Caco-2 (cell line): ENCODE data around the gene ABHD12. TPM values are rescaled to one million over a fixed set of nuclear protein-coding genes. Genes with fewer than 3 reads are reported as not detected.

ENCODE experiments used
- BruUV-seq: library from RNA; stranded (reverse); fragments of 400-500 nt; replicated peaks from 2 replicates; lab custom pipeline; 2021; lab: Mats Ljungman, UMichigan
- CTCF ChIA-PET: fragments of 300-600 bp; sonication (Branson Sonifier 250); formaldehyde crosslinking; loops from one replicate; lab custom pipeline; 2022; ENCODE audit warnings: antibody characterized with exemption; lab: Charles Lee
- POLR2A ChIA-PET: fragments of 300-600 bp; sonication (Branson Sonifier 250); formaldehyde crosslinking; loops from one replicate; lab custom pipeline; 2022; ENCODE audit warnings: antibody characterized with exemption; lab: Charles Lee
- DNase-seq, 2 experiments: peaks; one replicate each; pipeline versions ENCODE4 v3.0.0 to v3.0.0-alpha.2; 2020 to 2022
- H3K27me3 ChIP-seq: replicated peaks from 2 replicates; pipeline ENCODE4 v1.6.0; 2011; ENCODE audit warnings: low read length; ENCODE audit not compliant: control insufficient read depth, insufficient read depth
- H3K36me3 ChIP-seq: 2 replicates; pipeline ENCODE4 v1.5.1; 2011; ENCODE audit warnings: low read length; ENCODE audit not compliant: control insufficient read depth, insufficient read depth
- H3K4me1 ChIP-seq: fragments of 250-450 bp; sonication (Bioruptor Pico); 2 replicates; pipeline ENCODE4 v1.5.1; 2020; ENCODE audit warnings: mild to moderate bottlenecking
- H3K4me3 ChIP-seq: 2 replicates; pipeline ENCODE4 v1.5.1; 2011; ENCODE audit warnings: low read depth, mild to moderate bottlenecking, control low read depth, low read length
- H3K9me3 ChIP-seq: fragments of 250-450 bp; sonication (Bioruptor Pico); 2 replicates; pipeline ENCODE4 v1.5.1; 2020; ENCODE audit warnings: mild to moderate bottlenecking, moderate library complexity
- H3K27ac Mint-ChIP-seq: one replicate; pipeline ENCODE4 v1.8.0; 2022; ENCODE audit warnings: mixed read lengths; ENCODE audit not compliant: unreplicated experiment
- H3K27me3 Mint-ChIP-seq: one replicate; pipeline ENCODE4 v1.8.0; 2022; ENCODE audit warnings: mixed read lengths; ENCODE audit not compliant: insufficient read depth, unreplicated experiment
- H3K36me3 Mint-ChIP-seq: one replicate; pipeline ENCODE4 v1.8.0; 2022; ENCODE audit warnings: mild to moderate bottlenecking, mixed read lengths; ENCODE audit not compliant: insufficient read depth, unreplicated experiment
- H3K4me1 Mint-ChIP-seq: one replicate; pipeline ENCODE4 v1.8.0; 2022; ENCODE audit warnings: low read depth, mixed read lengths; ENCODE audit not compliant: unreplicated experiment
- H3K4me3 Mint-ChIP-seq: one replicate; pipeline ENCODE4 v1.8.0; 2022; ENCODE audit warnings: mild to moderate bottlenecking, moderate library complexity, mixed read lengths; ENCODE audit not compliant: unreplicated experiment
- H3K9me3 Mint-ChIP-seq: one replicate; pipeline ENCODE4 v1.8.0; 2022; ENCODE audit warnings: mixed read lengths; ENCODE audit not compliant: unreplicated experiment
- CTCF ChIP-seq, 2 experiments: fragments of 200-600 bp in 1 of 2; IDR thresholded peaks; 1 replicate in 1 of 2; 2 replicates in 1 of 2; pipeline versions ENCODE4 v1.5.1 to v1.8.0; 2011 to 2022; ENCODE audit warnings: antibody characterized with exemption in 1 of 2, control low read depth in 1 of 2, inconsistent platforms in 1 of 2, low read depth in 1 of 2, low read length in 1 of 2, mild to moderate bottlenecking in 1 of 2, moderate library complexity in 1 of 2; ENCODE audit not compliant: insufficient read depth in 1 of 2, severe bottlenecking in 1 of 2, unreplicated experiment in 1 of 2
- intact Hi-C: fragments of 100-400 bp; cut with micrococcal nuclease; formaldehyde crosslinking; loops from one replicate; pipeline ENCODE4 v1.10.0; 2022; ENCODE audit not compliant: unreplicated experiment
- total RNA-seq: library from RNA; stranded (reverse); gene quantifications from 2 replicates; pipeline ENCODE4 v1.2.3, GENCODE V29; 2022

The ABHD12 gene
- total RNA-seq, 1 experiment from 2014 or later = 104 TPM

GRCh38 chr20:25345721-25346120 lies 44.9 kb downstream of the ABHD12 start:
- DNase-seq = no peak
- Histone ChIP-seq H3K4me3 (no peak overlapping the region), H3K36me3 (no peaks in the 10 kb centered on the region), H3K4me1 (peaks cover 30% of the 10 kb centered on the region), H3K27me3 (no peaks in the 10 kb centered on the region), H3K9me3 (no peaks in the 10 kb centered on the region)
- ChIA-PET CTCF (no interaction called here), POLR2A (no interaction called here)
- no TSS peak for BruUV-seq
- Mint-ChIP-seq H3K4me3 (no peak overlapping the region), H3K27ac (no peak overlapping the region), H3K36me3 (peaks cover 7% of the 10 kb centered on the region), H3K27me3 (no peaks in the 10 kb centered on the region), H3K9me3 (peaks cover 13% of the 10 kb centered on the region), H3K4me1 (peaks cover 25% of the 10 kb centered on the region)
- TF ChIP-seq CTCF (IDR thresholded peaks at IDR 0.05; ENCODE audit: insufficient read depth in 1 of 2, low read depth in 1 of 2, low read length in 1 of 2, severe bottlenecking in 1 of 2, unreplicated experiment in 1 of 2) = no peak
- intact Hi-C loops = no loop called here

DNA sequence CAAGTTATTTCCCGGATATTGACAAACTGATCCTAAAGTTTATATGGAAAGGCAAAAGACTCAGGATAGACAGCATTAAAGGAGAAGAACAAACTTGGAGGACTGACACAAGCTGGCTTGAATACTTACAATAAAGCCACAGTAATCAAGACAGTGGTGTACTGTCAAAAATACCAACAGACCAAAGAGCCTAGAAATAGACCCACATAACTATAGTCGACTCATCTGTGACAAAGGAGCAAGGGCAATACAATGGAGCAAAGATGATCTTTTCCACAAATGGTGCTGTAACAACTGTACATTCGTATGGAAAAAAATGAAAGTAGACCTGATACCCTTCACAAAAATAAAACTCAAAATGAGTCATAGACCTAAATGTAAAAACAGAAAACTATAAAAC lies 46.0 kb downstream of the ABHD12 start:
- H3K9me3 ChIP-seq = no peaks in the 10 kb centered on the region
- Mint-ChIP-seq H3K27ac (no peak overlapping the region), H3K4me3 (no peak overlapping the region), H3K36me3 (peaks cover 7% of the 10 kb centered on the region), H3K27me3 (no peaks in the 10 kb centered on the region), H3K9me3 (peaks cover 13% of the 10 kb centered on the region), H3K4me1 (peaks cover 35% of the 10 kb centered on the region)
- no peak for DNase-seq
- no peaks in the 10 kb centered on the region for H3K27me3 ChIP-seq
- H3K4me3 ChIP-seq = no peak overlapping the region
- H3K4me1 ChIP-seq = peaks cover 39% of the 10 kb centered on the region
- TF ChIP-seq CTCF (IDR thresholded peaks at IDR 0.05; ENCODE audit: insufficient read depth in 1 of 2, low read depth in 1 of 2, low read length in 1 of 2, severe bottlenecking in 1 of 2, unreplicated experiment in 1 of 2) = no peak
- intact Hi-C loops = no loop called here
- POLR2A ChIA-PET = no interaction called here
- CTCF ChIA-PET = no interaction called here
- H3K36me3 ChIP-seq = no peaks in the 10 kb centered on the region
- no TSS peak for BruUV-seq

DNA sequence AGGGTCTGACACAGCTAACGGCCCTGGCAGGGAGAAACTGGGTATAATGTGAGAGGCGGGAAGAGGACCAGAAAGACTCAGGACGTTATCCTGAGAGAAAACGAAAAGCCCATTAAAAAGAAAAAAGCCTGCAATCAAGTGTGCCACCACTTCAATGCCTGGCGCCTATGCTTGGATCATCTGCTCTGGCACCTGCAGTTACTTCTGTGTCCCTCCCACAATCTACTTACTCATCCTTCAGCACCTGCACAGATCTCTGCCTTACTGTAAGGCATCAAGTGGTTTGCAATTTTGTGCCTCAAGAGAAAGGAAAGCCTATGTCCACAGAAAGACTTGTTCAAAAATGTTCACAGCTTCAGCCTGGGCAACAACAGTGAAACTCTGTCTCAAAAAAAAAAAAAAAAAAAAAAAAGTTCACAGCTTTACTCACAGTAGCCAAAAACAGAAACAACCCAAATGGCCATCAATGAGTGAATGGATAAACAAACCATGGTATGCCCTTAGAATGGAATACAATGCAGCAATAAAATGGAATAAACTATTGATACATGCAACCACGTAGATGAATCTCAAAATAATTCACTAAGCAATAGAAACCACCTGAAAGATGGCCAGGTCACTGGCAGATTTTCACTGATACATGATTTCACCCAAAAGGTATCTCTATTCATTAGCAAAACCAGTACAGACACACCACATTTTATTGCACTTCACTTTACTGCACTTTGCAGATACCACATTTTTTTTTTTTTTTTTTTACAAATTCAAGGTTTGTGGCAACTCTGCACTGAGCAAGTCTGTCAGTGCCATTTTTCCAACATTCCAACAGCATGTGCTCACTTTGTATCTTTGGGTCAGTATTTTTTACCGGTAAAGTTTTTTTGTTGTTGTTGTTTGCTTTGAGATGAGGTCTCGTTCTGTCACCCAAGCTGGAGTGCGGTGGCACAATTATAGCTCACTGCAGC lies 48.6 kb downstream of the ABHD12 start:
- no peak overlapping the region for H3K4me3 Mint-ChIP-seq
- Histone ChIP-seq H3K36me3 (no peaks in the 10 kb centered on the region), H3K27me3 (no peaks in the 10 kb centered on the region), H3K4me3 (no peak overlapping the region), H3K4me1 (peaks cover 56% of the 10 kb centered on the region), H3K9me3 (no peaks in the 10 kb centered on the region)
- intact Hi-C loops = no loop called here
- H3K4me1 Mint-ChIP-seq = peaks cover 53% of the 10 kb centered on the region
- BruUV-seq = no TSS peak
- H3K36me3 Mint-ChIP-seq = peaks cover 7% of the 10 kb centered on the region
- no peak for DNase-seq
- peaks cover 13% of the 10 kb centered on the region for H3K9me3 Mint-ChIP-seq
- ChIA-PET POLR2A (interaction anchor here (1.1 kb wide), 1 partner anchor 49 kb away, joined by 13 read pairs; the partner anchor contains the start of gene ABHD12), CTCF (no interaction called here)
- TF ChIP-seq CTCF (IDR thresholded peaks at IDR 0.05; ENCODE audit: insufficient read depth in 1 of 2, low read depth in 1 of 2, low read length in 1 of 2, severe bottlenecking in 1 of 2, unreplicated experiment in 1 of 2) = no peak
- H3K27me3 Mint-ChIP-seq = no peaks in the 10 kb centered on the region
- no peak overlapping the region for H3K27ac Mint-ChIP-seq
